ENCODE data around the gene ZNF747.
"Not testable (repeated sequence)": the region's sequence is repeated elsewhere in the genome, so short reads cannot be mapped to it uniquely, and the experiment has no call there.

ZNF747 gene

DNA sequence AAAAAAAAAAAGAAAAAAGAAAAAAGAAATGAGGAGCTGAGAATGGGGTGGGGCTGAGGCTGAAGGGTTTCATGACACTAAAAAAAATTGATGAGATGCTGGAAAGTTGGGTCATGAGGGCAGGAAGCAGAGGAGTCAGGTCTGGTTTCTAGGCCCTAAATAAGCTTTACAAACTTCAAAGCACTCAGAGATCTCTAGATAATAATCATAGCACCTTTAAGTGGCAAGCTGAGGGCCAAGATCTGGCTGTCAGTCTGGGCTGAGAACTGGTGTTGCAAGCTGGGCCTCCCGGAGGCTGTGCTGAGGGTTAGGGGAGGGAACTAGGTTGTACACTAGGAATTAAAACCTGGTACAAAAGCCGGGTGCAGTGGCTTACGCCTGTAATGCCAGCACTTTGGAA lies 17.1 kb upstream of the ZNF747 start:
- no peak for DNase-seq
- intact Hi-C loops (cut with DNase I; ENCODE audit: low total_unique reads), result no loop called here
- no peak overlapping the region for H3K4me3 ChIP-seq
- no peaks in the 10 kb centered on the region for H3K27me3 ChIP-seq
- H3K4me1 ChIP-seq, result peaks cover 0 to 8% (median 8%) of the 10 kb centered on the region in 4 donors
- no peak overlapping the region for H3K27ac ChIP-seq
- peaks cover 19 to 43% (median 25%) of the 10 kb centered on the region in 3 donors for H3K36me3 ChIP-seq
- TF ChIP-seq, protein P1, sequence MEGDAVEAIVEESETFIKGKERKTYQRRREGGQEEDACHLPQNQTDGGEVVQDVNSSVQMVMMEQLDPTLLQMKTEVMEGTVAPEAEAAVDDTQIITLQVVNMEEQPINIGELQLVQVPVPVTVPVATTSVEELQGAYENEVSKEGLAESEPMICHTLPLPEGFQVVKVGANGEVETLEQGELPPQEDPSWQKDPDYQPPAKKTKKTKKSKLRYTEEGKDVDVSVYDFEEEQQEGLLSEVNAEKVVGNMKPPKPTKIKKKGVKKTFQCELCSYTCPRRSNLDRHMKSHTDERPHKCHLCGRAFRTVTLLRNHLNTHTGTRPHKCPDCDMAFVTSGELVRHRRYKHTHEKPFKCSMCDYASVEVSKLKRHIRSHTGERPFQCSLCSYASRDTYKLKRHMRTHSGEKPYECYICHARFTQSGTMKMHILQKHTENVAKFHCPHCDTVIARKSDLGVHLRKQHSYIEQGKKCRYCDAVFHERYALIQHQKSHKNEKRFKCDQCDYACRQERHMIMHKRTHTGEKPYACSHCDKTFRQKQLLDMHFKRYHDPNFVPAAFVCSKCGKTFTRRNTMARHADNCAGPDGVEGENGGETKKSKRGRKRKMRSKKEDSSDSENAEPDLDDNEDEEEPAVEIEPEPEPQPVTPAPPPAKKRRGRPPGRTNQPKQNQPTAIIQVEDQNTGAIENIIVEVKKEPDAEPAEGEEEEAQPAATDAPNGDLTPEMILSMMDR (IDR thresholded peaks at IDR 0.05), result no peak
- H3K9me3 ChIP-seq, result no peaks in the 10 kb centered on the region

GRCh38 chr16:30548416-30549253 lies 14.0 kb upstream of the ZNF747 start:
- TF ChIP-seq, protein P1 (IDR thresholded peaks at IDR 0.05), result no peak
- intact Hi-C loops (cut with DNase I; ENCODE audit: low total_unique reads), result no loop called here
- no peak overlapping the region for H3K27ac ChIP-seq
- H3K27me3 ChIP-seq, result no peaks in the 10 kb centered on the region
- no peak for DNase-seq
- no peak overlapping the region for H3K4me3 ChIP-seq
- no peaks in the 10 kb centered on the region for H3K9me3 ChIP-seq
- H3K36me3 ChIP-seq, result peaks cover 0 to 14% (median 0%) of the 10 kb centered on the region in 3 donors
- no peaks in the 10 kb centered on the region for H3K4me1 ChIP-seq

DNA sequence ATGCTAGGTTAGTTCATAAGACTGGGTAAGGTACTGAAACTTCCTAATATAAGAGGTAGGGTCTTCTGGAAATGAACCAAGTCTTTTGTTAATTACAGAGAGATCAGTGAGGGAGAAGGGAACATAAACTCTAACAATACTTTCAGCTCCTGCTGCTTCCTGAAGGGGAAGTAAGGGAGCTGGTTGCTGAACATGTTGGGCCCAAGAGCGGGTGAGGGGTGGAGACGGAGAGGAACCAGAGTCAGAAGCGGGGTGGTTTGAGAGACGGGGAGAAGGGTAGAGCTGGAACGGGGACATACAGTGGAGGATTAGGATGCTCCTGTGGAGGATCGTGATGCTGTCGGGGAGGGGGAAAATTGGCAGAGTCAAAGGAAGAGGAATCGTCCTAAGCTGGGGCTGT lies 11.5 kb upstream of the ZNF747 start:
- H3K36me3 ChIP-seq, result no peaks in the 10 kb centered on the region
- H3K27ac ChIP-seq, result no peak overlapping the region
- H3K4me3 ChIP-seq, result no peak overlapping the region
- no peaks in the 10 kb centered on the region for H3K27me3 ChIP-seq
- H3K4me1 ChIP-seq, result no peaks in the 10 kb centered on the region
- intact Hi-C loops (cut with DNase I; ENCODE audit: low total_unique reads), result no loop called here
- TF ChIP-seq, protein P1 (IDR thresholded peaks at IDR 0.05), result no peak
- DNase-seq, result no peak
- H3K9me3 ChIP-seq, result no peaks in the 10 kb centered on the region

DNA sequence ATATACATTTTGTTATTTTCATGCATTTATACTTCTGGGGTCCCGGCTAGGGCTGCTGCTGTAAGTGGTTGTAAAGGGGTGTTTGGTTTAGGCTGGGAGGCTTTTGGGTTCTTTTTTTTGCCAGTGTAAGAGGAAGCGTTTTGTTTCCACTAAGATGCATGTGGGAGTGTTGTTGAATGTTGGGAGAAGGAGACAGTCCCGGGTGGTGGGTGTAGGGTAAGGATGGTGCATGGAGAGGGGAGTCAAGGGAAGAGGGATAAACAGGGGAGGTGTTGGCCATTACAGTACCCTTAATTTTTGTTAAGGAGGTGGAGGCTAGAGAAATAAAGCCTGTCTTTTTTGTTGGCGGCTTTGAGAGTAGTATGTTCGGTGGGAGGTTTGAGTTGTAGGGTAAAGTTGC lies 8.4 kb upstream of the ZNF747 start:
- intact Hi-C loops (cut with DNase I; ENCODE audit: low total_unique reads), result no loop called here
- H3K4me3 ChIP-seq, result no peak overlapping the region
- no peaks in the 10 kb centered on the region for H3K9me3 ChIP-seq
- no peaks in the 10 kb centered on the region for H3K27me3 ChIP-seq
- TF ChIP-seq, protein P1 (IDR thresholded peaks at IDR 0.05), result no peak
- no peaks in the 10 kb centered on the region for H3K4me1 ChIP-seq
- DNase-seq, result no peak
- no peaks in the 10 kb centered on the region for H3K36me3 ChIP-seq
- no peak overlapping the region for H3K27ac ChIP-seq

- Histone ChIP-seq H3K27ac (no peak overlapping the region), H3K4me1 (peaks cover 0 to 2% (median under 1%) of the 10 kb centered on the region in 4 donors), H3K9me3 (no peaks in the 10 kb centered on the region), H3K36me3 (no peaks in the 10 kb centered on the region), H3K27me3 (no peaks in the 10 kb centered on the region), H3K4me3 (no peak overlapping the region)
- TF ChIP-seq, protein P1 (IDR thresholded peaks at IDR 0.05), result no peak
- DNase-seq, result no peak
- intact Hi-C loops (cut with DNase I; ENCODE audit: low total_unique reads), result no loop called here
These were observed 7.1 kb upstream of the ZNF747 start for GRCh38 chr16:30541502-30542329.

DNA sequence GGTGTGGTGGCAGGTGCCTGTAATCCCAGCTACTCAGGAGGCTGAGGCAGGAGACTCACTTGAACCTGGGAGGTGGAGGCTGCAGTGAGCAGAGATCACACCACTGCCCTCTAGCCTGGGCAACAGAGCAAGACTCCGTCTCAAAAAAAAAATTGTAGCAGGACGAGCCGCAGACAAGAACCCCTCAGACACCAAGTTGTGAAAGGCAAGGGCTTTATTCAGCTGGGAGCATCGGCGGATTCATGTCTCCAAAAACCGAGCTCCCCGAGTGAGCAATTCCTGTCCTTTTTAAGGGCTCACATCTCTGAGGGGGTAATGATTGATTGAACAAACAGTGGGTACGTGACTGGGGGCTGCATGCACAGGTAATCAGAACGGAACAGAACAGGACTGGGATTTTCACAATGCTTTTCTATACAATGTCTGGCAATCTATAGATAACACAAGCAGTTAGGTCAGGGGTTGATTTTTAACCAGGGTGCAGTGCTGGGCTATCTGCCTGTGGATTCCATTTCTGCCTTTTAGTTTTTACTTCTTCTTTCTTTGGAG lies 6.3 kb upstream of the ZNF747 start:
- H3K9me3 ChIP-seq; H3K27me3 ChIP-seq; H3K4me3 ChIP-seq; H3K27ac ChIP-seq; intact Hi-C loops (cut with DNase I; ENCODE audit: low total_unique reads); DNase-seq; H3K4me1 ChIP-seq; H3K36me3 ChIP-seq: not testable (repeated sequence)

DNA sequence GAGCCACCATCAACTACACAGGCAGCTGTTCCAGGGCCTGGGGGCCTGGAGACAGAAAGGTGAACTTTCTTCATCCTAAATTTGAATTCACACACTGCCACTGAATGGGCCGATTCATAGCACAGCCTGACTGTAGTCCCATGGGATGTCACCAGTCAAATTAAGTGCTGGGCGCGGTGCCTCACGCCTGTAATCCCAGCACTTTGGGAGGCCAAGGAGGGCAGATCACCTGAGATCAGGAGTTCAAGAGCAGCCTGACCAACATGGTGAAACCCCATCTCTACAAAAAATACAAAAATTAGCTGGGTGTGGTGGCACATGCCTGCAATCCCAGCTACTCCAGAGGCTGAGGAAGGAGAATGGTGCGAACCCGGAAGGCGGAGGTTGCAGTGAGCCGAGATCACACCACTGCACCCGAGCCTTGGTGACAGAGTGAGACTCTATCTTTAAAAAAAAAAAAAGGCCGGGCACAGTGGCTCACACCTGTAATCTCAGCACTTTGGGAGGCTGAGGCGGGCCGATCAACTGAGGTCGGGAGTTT lies 5.4 kb upstream of the ZNF747 start:
- H3K4me1 ChIP-seq, result peaks cover 0 to 17% (median 7%) of the 10 kb centered on the region in 4 donors
- H3K27ac ChIP-seq; DNase-seq; H3K9me3 ChIP-seq; H3K27me3 ChIP-seq; H3K4me3 ChIP-seq; intact Hi-C loops (cut with DNase I; ENCODE audit: low total_unique reads); H3K36me3 ChIP-seq: not testable (repeated sequence)
